Upper lobe of right lung (tissue), 1 donor: ENCODE data around the gene RECK. TPM values are rescaled to one million over a fixed set of nuclear protein-coding genes. Genes with fewer than 3 reads are reported as not detected.

Experiments used
- ATAC-seq: fragments of 200-7000 bp; cut with Tn5 transposase; one replicate; pipeline ENCODE4 v1.9.1; 2020; ENCODE audit warnings: mild to moderate bottlenecking, moderate library complexity
- DNase-seq: peaks from one replicate; pipeline ENCODE4 v3.0.0-alpha.2; 2020
- H3K27ac ChIP-seq: fragments of 200-600 bp; one replicate; pipeline ENCODE4 v1.8.0; 2022
- H3K27me3 ChIP-seq: fragments of 200-600 bp; one replicate; pipeline ENCODE4 v1.8.0; 2022; ENCODE audit warnings: mild to moderate bottlenecking
- H3K36me3 ChIP-seq: fragments of 200-600 bp; one replicate; pipeline ENCODE4 v1.8.0; 2022
- H3K4me1 ChIP-seq: fragments of 200-600 bp; one replicate; pipeline ENCODE4 v1.8.0; 2022
- H3K4me3 ChIP-seq: fragments of 200-600 bp; one replicate; pipeline ENCODE4 v1.8.0; 2022; ENCODE audit warnings: mild to moderate bottlenecking
- H3K9me3 ChIP-seq: fragments of 200-600 bp; one replicate; pipeline ENCODE4 v1.8.0; 2022
- intact Hi-C: fragments of 100-400 bp; cut with DNase I; formaldehyde crosslinking; loops from one replicate; pipeline ENCODE4 v1.11.0; 2022
- total RNA-seq: library from RNA; stranded (reverse); fragmentation: NEBNext Ultra II Directional; extraction: Animal tissue kit (Norgen Biotek cat#: 25700); gene quantifications from one replicate; pipeline ENCODE4 v1.2.1, GENCODE V29; 2021
- TF ChIP-seq, protein P1 (sequence below): fragments of 200-600 bp; IDR thresholded peaks from one replicate; pipeline ENCODE4 v1.8.0; 2022; ENCODE audit warnings: antibody characterized with exemption
- donor health status: DM: no; HTN: yes; CAD: no; lungs with severe emphysema.

RECK gene
- total RNA-seq, 1 donor from 2014 or later: 20.1 TPM

- TF ChIP-seq, protein P1, sequence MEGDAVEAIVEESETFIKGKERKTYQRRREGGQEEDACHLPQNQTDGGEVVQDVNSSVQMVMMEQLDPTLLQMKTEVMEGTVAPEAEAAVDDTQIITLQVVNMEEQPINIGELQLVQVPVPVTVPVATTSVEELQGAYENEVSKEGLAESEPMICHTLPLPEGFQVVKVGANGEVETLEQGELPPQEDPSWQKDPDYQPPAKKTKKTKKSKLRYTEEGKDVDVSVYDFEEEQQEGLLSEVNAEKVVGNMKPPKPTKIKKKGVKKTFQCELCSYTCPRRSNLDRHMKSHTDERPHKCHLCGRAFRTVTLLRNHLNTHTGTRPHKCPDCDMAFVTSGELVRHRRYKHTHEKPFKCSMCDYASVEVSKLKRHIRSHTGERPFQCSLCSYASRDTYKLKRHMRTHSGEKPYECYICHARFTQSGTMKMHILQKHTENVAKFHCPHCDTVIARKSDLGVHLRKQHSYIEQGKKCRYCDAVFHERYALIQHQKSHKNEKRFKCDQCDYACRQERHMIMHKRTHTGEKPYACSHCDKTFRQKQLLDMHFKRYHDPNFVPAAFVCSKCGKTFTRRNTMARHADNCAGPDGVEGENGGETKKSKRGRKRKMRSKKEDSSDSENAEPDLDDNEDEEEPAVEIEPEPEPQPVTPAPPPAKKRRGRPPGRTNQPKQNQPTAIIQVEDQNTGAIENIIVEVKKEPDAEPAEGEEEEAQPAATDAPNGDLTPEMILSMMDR: no peak
- no peak for DNase-seq
- peak overlapping the region; percentile 51 for H3K27ac ChIP-seq
- intact Hi-C loops: no loop called here
- peaks cover 78% of the 10 kb centered on the region for H3K4me1 ChIP-seq
- ATAC-seq: no peak
- no peaks in the 10 kb centered on the region for H3K9me3 ChIP-seq
- no peak overlapping the region for H3K4me3 ChIP-seq
- no peaks in the 10 kb centered on the region for H3K36me3 ChIP-seq
- no peaks in the 10 kb centered on the region for H3K27me3 ChIP-seq
Measured at GRCh38 chr9:36147441-36148175, 110.9 kb downstream of the RECK start.

DNA sequence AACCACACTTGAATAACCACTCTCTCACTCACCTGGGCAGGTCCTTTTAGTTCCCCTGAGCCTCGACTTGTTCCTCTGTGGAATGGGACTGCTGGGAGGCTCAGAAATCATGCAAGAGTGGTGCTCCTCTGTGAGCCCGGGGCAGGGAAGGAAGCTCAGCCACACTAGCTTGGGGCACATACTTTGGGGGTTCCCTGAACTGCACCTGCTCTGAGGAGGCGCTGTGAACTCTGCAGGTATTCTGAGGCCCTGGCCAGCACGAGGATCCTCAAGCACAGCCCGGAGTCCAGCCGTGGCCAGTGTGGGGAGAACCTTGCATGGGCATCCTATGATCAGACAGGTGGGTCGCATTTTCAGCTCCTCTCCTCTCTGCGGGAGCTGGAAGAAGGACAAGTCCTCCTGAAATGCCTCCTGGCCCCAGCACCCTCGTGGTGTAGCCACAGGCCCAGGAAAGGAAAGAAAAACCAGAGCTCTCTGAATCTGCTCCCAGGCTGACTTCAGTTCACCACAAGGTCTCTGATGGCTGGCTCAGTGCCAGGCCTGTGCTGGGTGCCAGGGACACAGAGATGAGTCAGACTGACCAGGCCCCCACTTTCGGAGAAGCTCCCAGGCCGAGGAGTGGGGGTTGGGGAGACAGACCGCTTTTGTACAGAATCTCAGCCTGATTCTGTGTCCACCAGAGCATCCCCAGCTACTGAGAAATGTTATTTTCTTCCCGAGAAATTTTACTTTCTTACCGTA, 111.8 kb downstream of the RECK start:
- Histone ChIP-seq H3K4me1 (peaks cover 72% of the 10 kb centered on the region), H3K4me3 (no peak overlapping the region), H3K27me3 (no peaks in the 10 kb centered on the region), H3K36me3 (no peaks in the 10 kb centered on the region), H3K9me3 (no peaks in the 10 kb centered on the region), H3K27ac (peak overlapping the region; percentile 51)
- intact Hi-C loops: no loop called here
- TF ChIP-seq, protein P1: no peak
- DNase-seq (peak; percentile 92), ATAC-seq (peak; percentile 61)

DNA sequence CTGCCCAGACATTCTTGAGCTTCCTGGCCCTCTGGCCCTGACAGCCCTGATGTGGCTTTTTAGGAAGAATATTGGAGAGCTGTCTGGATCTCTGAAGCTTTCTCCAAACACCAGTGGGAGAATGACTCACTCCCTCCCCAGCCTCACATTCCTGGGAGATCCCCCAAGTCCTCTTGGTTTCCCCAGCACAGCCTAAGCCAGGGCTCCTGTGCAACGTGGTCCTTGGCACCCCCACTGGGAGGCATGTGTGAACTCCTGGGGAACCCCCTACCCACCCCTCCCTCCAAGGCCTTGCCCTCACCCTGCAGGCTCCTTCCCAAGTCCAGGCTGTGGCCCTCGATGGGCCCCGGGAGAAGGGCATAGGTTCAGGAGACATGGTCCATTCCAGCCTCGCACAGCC, 112.5 kb downstream of the RECK start:
- Histone ChIP-seq H3K27ac (peak overlapping the region; percentile 47), H3K27me3 (no peaks in the 10 kb centered on the region), H3K9me3 (no peaks in the 10 kb centered on the region), H3K36me3 (no peaks in the 10 kb centered on the region), H3K4me1 (peaks cover 65% of the 10 kb centered on the region), H3K4me3 (no peak overlapping the region)
- ATAC-seq (no peak), DNase-seq (no peak)
- intact Hi-C loops: no loop called here
- TF ChIP-seq, protein P1: no peak

DNA sequence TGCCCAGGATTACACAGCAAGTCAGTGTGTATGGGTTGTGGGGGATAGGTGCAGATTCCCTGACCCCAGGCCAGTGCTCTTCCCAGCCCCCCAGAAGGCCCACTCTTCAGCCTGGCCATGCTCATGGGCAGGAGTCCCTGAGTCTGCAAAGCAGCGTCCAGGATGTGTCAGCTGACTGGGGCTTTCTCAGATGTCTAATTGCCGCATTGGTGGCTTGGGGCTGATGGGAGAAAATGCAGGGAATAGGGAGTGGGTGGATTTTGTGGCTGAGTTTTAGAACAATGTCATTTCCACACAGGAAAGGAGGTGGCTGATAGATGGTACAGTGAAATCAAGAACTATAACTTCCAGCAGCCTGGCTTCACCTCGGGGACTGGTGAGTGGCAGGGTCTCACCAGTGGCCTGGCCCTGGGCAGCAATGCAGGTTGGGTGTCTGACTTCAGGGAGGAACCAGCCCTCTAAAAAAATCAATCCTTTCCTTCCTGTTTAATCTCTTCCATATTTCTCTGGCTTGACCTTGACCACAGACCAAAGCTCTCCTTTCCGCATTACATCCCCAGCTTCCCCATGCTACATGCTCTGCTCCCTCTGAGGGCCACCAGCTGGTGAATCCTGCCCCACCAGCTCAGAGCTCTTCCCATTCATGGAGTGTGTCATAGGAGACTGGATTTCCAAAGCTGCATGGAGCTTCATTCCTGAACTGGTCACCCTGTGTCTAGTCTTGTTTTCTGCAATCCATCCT, 114.0 kb downstream of the RECK start:
- no peak overlapping the region for H3K4me3 ChIP-seq
- TF ChIP-seq, protein P1: no peak
- ATAC-seq (peak; percentile 13), DNase-seq (no peak)
- intact Hi-C loops: no loop called here
- H3K27ac ChIP-seq: peak overlapping the region; percentile 86
- no peaks in the 10 kb centered on the region for H3K9me3 ChIP-seq
- H3K27me3 ChIP-seq: no peaks in the 10 kb centered on the region
- H3K4me1 ChIP-seq: peaks cover 60% of the 10 kb centered on the region
- H3K36me3 ChIP-seq: no peaks in the 10 kb centered on the region

GRCh38 chr9:36151316-36152210, 114.8 kb downstream of the RECK start:
- peak overlapping the region; percentile 86 for H3K27ac ChIP-seq
- peak overlapping the region; percentile 1 for H3K4me3 ChIP-seq
- TF ChIP-seq, protein P1: no peak
- H3K4me1 ChIP-seq: peaks cover 59% of the 10 kb centered on the region
- DNase-seq: peak; percentile 84
- no peaks in the 10 kb centered on the region for H3K36me3 ChIP-seq
- ATAC-seq: peak; percentile 78
- H3K9me3 ChIP-seq: no peaks in the 10 kb centered on the region
- H3K27me3 ChIP-seq: no peaks in the 10 kb centered on the region
- intact Hi-C loops: no loop called here
